Measurements from ENCODE around the gene PRSS36.

The PRSS36 gene

DNA sequence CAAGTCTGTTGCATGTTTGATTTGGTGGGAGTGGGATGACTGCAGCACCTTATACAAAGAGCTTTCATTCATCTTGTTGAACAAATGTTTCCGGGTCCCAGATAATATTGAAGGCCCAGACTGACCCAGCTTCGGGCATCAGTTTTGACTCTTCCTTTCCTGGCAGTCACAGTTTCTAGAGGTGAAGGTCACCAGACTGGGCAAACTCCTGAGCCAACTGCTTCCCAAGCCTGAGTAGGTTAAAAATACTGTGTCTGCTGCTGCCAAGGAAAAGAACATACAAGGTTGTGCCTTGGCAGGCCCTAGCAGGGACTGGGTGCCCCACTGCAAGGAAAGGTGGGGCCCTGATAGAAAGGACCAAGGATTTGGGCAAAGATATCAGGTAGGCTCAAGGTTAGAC is 37.2 kb downstream of the PRSS36 start:
- TF ChIP-seq FOXM1 (IDR thresholded peaks at IDR 0.05; ENCODE audit: borderline replicate concordance, low read depth) (no peak), TCF12 (IDR thresholded peaks at IDR 0.05; ENCODE audit: low read depth) (no peak), YY1 (IDR thresholded peaks at IDR 0.05; ENCODE audit: low read depth) (no peak), CREB1 (IDR thresholded peaks at IDR 0.05; ENCODE audit: low read depth) (no peak), CEBPB (IDR thresholded peaks at IDR 0.05) (no peak)

DNA sequence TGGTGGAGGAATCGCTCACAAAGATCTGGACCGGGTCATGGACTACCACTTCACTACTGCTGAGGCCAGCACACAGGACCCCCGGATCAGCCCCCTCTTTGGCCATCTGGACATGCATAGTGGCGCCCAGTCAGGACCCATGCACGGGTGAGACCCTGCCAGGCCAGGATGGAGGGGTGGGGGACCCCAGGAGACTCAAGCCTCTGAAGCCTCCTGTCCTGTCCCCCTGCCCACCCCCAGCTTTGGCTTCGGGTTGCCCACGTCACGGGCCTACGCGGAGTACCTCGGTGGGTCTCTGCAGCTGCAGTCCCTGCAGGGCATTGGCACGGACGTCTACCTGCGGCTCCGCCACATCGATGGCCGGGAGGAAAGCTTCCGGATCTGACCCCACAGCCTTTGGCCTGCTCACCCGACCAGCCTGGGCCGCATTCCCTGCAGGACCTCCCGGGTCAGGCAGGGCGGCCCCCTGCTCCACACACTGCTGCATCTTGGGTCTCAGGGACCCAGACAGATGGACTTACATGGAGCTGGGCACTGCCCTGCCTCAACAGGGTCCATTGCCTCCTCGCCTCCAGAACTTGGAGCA is 37.9 kb downstream of the PRSS36 start:
- no peak for TF ChIP-seq NFIC (IDR thresholded peaks at IDR 0.05)
- TF ChIP-seq RAD21 (IDR thresholded peaks at IDR 0.05; ENCODE audit: low read depth), result no peak
- TF ChIP-seq CREB1 (IDR thresholded peaks at IDR 0.05; ENCODE audit: low read depth), result no peak
- no peak for TF ChIP-seq EP300 (IDR thresholded peaks at IDR 0.05; ENCODE audit: borderline replicate concordance)
- no peak for TF ChIP-seq EGR1 (IDR thresholded peaks at IDR 0.05)
- no peak for TF ChIP-seq FOXM1 (IDR thresholded peaks at IDR 0.05; ENCODE audit: borderline replicate concordance, low read depth)

DNA sequence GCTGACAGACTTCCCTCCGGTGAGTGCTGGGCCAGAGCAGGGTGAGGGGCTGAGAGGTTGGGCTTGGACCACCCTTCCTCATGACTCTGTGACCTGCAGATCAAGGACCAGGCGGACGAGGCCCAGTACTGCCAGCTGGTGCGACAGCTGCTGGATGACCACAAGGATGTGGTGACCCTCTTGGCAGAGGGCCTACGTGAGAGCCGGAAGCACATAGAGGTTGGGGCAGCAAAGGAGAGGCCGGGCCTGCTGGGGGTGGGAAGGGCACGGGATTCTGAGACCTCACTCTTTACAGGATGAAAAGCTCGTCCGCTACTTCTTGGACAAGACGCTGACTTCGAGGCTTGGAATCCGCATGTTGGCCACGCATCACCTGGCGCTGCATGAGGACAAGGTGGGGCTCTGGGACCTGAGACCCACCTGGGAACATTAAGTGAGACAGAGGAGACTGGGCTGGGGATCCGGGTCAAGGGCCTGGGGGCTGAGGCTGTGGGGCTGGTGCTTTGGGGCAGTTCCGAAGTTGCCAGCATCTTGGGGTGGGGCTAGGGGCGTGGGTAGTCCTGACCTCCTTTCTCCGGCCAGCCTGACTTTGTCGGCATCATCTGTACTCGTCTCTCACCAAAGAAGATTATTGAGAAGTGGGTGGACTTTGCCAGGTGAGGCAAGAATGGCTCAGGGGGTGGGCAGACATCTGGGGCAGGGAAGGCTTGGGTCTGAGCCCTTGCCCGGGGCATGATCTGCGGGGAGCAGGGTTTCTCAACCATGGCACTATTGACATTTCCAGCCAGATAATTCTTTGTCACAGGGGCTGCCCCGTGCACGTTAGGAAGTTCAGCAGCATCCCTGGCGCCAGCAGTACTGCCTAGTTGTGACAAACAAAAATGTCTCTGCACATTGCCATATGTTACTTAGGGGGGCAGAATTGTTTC is 39.5 kb downstream of the PRSS36 start:
- TF ChIP-seq, protein P1, sequence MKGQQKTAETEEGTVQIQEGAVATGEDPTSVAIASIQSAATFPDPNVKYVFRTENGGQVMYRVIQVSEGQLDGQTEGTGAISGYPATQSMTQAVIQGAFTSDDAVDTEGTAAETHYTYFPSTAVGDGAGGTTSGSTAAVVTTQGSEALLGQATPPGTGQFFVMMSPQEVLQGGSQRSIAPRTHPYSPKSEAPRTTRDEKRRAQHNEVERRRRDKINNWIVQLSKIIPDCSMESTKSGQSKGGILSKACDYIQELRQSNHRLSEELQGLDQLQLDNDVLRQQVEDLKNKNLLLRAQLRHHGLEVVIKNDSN (IDR thresholded peaks at IDR 0.05), result no peak
- no peak for TF ChIP-seq EGR1 (IDR thresholded peaks at IDR 0.05)
- TF ChIP-seq EP300 (IDR thresholded peaks at IDR 0.05; ENCODE audit: borderline replicate concordance), result no peak
- TF ChIP-seq YY1 (IDR thresholded peaks at IDR 0.05; ENCODE audit: low read depth), result no peak
- TF ChIP-seq NFIC (IDR thresholded peaks at IDR 0.05), result no peak
- no peak for TF ChIP-seq TAF1 (IDR thresholded peaks at IDR 0.05; ENCODE audit: low read depth)
- TF ChIP-seq CEBPB (IDR thresholded peaks at IDR 0.05), result no peak
- no peak for TF ChIP-seq FOXM1 (IDR thresholded peaks at IDR 0.05; ENCODE audit: borderline replicate concordance, low read depth)
- TF ChIP-seq, protein P2, sequence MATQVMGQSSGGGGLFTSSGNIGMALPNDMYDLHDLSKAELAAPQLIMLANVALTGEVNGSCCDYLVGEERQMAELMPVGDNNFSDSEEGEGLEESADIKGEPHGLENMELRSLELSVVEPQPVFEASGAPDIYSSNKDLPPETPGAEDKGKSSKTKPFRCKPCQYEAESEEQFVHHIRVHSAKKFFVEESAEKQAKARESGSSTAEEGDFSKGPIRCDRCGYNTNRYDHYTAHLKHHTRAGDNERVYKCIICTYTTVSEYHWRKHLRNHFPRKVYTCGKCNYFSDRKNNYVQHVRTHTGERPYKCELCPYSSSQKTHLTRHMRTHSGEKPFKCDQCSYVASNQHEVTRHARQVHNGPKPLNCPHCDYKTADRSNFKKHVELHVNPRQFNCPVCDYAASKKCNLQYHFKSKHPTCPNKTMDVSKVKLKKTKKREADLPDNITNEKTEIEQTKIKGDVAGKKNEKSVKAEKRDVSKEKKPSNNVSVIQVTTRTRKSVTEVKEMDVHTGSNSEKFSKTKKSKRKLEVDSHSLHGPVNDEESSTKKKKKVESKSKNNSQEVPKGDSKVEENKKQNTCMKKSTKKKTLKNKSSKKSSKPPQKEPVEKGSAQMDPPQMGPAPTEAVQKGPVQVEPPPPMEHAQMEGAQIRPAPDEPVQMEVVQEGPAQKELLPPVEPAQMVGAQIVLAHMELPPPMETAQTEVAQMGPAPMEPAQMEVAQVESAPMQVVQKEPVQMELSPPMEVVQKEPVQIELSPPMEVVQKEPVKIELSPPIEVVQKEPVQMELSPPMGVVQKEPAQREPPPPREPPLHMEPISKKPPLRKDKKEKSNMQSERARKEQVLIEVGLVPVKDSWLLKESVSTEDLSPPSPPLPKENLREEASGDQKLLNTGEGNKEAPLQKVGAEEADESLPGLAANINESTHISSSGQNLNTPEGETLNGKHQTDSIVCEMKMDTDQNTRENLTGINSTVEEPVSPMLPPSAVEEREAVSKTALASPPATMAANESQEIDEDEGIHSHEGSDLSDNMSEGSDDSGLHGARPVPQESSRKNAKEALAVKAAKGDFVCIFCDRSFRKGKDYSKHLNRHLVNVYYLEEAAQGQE (IDR thresholded peaks at IDR 0.05; ENCODE audit: low read depth), result no peak
- TF ChIP-seq RAD21 (IDR thresholded peaks at IDR 0.05; ENCODE audit: low read depth), result no peak
- TF ChIP-seq ZBTB7A (IDR thresholded peaks at IDR 0.05; ENCODE audit: low read depth), result no peak
- TF ChIP-seq TEAD4 (IDR thresholded peaks at IDR 0.05), result no peak
- TF ChIP-seq TCF12 (IDR thresholded peaks at IDR 0.05; ENCODE audit: low read depth), result no peak
- no peak for TF ChIP-seq CREB1 (IDR thresholded peaks at IDR 0.05; ENCODE audit: low read depth)

DNA sequence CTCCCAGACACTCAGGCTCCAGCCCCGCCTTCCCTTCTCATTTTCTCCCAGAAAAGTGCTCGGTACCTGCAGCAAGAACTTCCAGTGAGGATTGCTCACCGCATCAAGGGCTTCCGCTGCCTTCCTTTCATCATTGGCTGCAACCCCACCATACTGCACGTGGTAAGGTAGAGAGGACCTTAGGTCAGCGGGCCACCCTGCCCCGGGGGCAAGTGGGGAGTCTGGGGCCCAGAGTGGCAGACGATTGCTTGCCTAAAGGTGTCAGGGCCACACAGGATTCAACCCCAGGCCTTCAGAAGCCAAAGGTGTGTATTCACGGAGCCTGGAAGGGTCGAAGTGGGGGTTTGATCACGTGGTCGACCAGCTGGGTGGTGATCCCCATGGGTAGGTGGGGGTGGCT is 40.2 kb downstream of the PRSS36 start:
- TF ChIP-seq FOXM1 (IDR thresholded peaks at IDR 0.05; ENCODE audit: borderline replicate concordance, low read depth) (no peak), CREB1 (IDR thresholded peaks at IDR 0.05; ENCODE audit: low read depth) (no peak), EP300 (IDR thresholded peaks at IDR 0.05; ENCODE audit: borderline replicate concordance) (no peak), TEAD4 (IDR thresholded peaks at IDR 0.05) (no peak), YY1 (IDR thresholded peaks at IDR 0.05; ENCODE audit: low read depth) (no peak), CEBPB (IDR thresholded peaks at IDR 0.05) (no peak), TAF1 (IDR thresholded peaks at IDR 0.05; ENCODE audit: low read depth) (no peak), EGR1 (IDR thresholded peaks at IDR 0.05) (no peak), NFIC (IDR thresholded peaks at IDR 0.05) (no peak), TCF12 (IDR thresholded peaks at IDR 0.05; ENCODE audit: low read depth) (no peak), ZBTB7A (IDR thresholded peaks at IDR 0.05; ENCODE audit: low read depth) (no peak), RAD21 (IDR thresholded peaks at IDR 0.05; ENCODE audit: low read depth) (no peak)
- TF ChIP-seq, protein P3, sequence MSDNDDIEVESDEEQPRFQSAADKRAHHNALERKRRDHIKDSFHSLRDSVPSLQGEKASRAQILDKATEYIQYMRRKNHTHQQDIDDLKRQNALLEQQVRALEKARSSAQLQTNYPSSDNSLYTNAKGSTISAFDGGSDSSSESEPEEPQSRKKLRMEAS (IDR thresholded peaks at IDR 0.05), result no peak
- TF ChIP-seq, protein P1 (IDR thresholded peaks at IDR 0.05), result no peak
- TF ChIP-seq, protein P2 (IDR thresholded peaks at IDR 0.05; ENCODE audit: low read depth), result no peak

DNA sequence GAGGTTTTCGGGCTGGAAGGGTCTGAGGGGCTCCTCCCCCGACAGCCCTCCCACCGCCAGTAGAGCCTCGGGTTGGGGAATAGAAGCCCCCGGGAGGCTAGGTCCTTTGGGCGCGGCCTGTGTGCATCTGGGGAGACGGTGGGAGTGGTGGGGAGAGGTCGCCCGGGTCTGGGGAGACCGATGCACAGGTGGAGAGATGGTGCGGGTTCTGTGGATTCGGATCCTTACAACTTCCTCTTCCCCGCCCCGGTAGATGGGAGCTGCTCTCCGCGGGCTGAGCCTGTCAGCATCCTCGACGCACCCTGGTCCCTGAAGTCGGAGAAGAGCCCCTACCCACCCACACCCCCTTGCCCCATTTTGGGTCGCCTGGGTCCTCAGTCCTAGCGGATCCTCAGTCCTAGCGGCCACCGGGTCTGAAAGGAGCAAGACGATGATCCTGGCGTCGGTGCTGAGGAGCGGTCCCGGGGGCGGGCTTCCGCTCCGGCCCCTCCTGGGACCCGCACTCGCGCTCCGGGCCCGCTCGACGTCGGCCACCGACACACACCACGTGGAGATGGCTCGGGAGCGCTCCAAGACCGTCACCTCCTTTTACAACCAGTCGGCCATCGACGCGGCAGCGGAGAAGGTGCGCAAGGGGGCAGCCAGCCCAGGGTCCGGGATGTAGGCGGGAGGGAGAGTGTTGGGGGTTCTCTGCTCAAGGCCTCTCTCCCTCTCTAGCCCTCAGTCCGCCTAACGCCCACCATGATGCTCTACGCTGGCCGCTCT is 40.9 kb downstream of the PRSS36 start:
- TF ChIP-seq EGR1 (IDR thresholded peaks at IDR 0.05) (no peak), ZBTB7A (IDR thresholded peaks at IDR 0.05; ENCODE audit: low read depth) (peak; percentile 11)

Data from Ishikawa (cell line).